MV-4-11 (cell line): ENCODE measurements around the gene TARS2.

Source experiments
- DNase-seq: peaks from one replicate; lab custom pipeline; 2025; lab: John Stamatoyannopoulos, UW

The TARS2 gene

GRCh38 chr1:150555198-150555970 is 68.2 kb downstream of the TARS2 start:
- no peak for DNase-seq

GRCh38 chr1:150555971-150556865 is 69.0 kb downstream of the TARS2 start:
- DNase-seq: no peak

GRCh38 chr1:150557065-150557600 is 69.9 kb downstream of the TARS2 start:
- DNase-seq: no peak
